ENCODE results near the gene LHPP.
A peak's percentile ranks its signal among the peaks of the same experiment; 100 is the strongest.

Gene LHPP, protein sequence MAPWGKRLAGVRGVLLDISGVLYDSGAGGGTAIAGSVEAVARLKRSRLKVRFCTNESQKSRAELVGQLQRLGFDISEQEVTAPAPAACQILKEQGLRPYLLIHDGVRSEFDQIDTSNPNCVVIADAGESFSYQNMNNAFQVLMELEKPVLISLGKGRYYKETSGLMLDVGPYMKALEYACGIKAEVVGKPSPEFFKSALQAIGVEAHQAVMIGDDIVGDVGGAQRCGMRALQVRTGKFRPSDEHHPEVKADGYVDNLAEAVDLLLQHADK

DNA sequence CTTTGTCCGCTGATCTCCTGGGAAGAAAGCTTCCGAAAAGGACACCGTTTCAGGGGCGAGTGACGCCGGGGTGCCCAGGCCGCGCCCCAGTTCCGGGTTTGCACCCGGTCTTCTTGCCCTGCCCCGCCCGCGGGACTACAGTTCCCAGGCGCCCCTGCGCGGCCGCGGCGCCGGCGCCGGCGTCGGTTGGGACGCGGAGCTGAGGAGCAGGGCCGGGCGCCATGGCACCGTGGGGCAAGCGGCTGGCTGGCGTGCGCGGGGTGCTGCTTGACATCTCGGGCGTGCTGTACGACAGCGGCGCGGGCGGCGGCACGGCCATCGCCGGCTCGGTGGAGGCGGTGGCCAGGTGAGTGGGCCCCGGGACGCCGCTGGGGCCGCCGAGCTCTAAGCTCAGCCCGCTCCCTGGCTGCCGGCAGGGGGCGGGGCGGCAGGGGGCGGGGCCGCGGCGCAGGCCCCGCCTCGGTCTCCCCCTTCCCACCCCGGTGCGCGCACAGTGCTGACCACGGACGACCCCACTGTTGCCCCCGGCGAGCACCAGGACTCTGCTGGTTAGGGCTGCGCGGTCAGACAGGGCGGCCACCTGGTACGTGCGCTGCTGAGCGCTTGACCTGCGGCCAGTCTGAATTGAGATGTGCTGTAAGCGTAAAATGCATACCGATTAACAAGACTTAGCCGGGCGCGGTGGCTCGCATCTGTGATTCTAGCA is at the start of gene LHPP:
LHPP (plus strand) TSS at position 182 of the 706 bp plus-strand sequence; CDS start at position 222, 40 bp downstream.
- Histone ChIP-seq H3K27me3 (ENCODE audit: insufficient read depth, low read length) (0 out of 2 replicates have a peak, but pooled peaks cover 6% of the 10 kb centered on the region), H3K9ac (ENCODE audit: low read depth, low read length) (peak within 1 kb of the TSS; percentile 58; the same call in 1 of the 2 replicates), H3K27ac (ENCODE audit: low read length) (no peak within 1 kb of the TSS), H3K36me3 (ENCODE audit: insufficient read depth, low read depth, low read length) (no peaks in the 10 kb centered on the region), H3K4me3 (ENCODE audit: low read length) (peak within 1 kb of the TSS; percentile 71), H3K4me1 (ENCODE audit: insufficient read depth, low read length) (peaks cover 22% of the 10 kb centered on the region), H3K9me3 (ENCODE audit: insufficient read depth, low read depth, low read length) (no peaks in the 10 kb centered on the region)

- no peaks in the 10 kb centered on the region for H3K9me3 ChIP-seq (ENCODE audit: insufficient read depth, low read depth, low read length)
- H3K4me3 ChIP-seq (ENCODE audit: low read length) = no peak overlapping the region
- H3K27ac ChIP-seq (ENCODE audit: low read length) = no peak overlapping the region
- no peak overlapping the region for H3K9ac ChIP-seq (ENCODE audit: low read depth, low read length)
- peaks cover 8% of the 10 kb centered on the region for H3K36me3 ChIP-seq (ENCODE audit: insufficient read depth, low read depth, low read length)
- peaks cover 5% of the 10 kb centered on the region; the same call in 1 of the 2 replicates for H3K27me3 ChIP-seq (ENCODE audit: insufficient read depth, low read length)
- H3K4me1 ChIP-seq (ENCODE audit: insufficient read depth, low read length) = no peaks in the 10 kb centered on the region
Measured at GRCh38 chr10:124414076-124414475, 47.5 kb upstream of the LHPP start.

DNA sequence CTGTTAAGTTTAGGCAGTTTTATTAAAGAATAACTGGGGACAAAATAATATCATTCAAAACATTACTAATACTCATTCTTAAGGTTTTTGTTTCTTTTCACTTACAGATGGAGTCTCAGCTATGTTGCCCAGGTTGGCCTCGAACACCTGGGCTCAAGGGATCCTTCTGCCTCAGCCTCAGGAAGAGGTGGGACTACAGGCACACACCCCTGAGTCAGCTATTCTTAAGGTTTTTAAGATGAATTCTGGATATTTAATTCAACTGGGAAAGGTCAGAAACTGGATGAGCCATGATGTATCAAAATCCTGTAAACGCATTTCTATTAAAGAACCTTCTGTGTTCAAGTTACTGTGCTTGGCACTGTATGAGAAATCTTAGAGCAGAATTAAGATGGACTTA is 46.4 kb upstream of the LHPP start:
- Histone ChIP-seq H3K9ac (ENCODE audit: low read depth, low read length) (no peak overlapping the region), H3K27ac (ENCODE audit: low read length) (no peak overlapping the region), H3K36me3 (ENCODE audit: insufficient read depth, low read depth, low read length) (peaks cover 7% of the 10 kb centered on the region), H3K4me3 (ENCODE audit: low read length) (no peak overlapping the region), H3K4me1 (ENCODE audit: insufficient read depth, low read length) (no peaks in the 10 kb centered on the region; the same call in 1 of the 2 replicates), H3K27me3 (ENCODE audit: insufficient read depth, low read length) (peaks cover 14% of the 10 kb centered on the region), H3K9me3 (ENCODE audit: insufficient read depth, low read depth, low read length) (no peaks in the 10 kb centered on the region)

- H3K9me3 ChIP-seq (ENCODE audit: insufficient read depth, low read depth, low read length) = no peaks in the 10 kb centered on the region
- no peak overlapping the region for H3K4me3 ChIP-seq (ENCODE audit: low read length)
- H3K27ac ChIP-seq (ENCODE audit: low read length) = no peak overlapping the region
- H3K4me1 ChIP-seq (ENCODE audit: insufficient read depth, low read length) = no peaks in the 10 kb centered on the region; the same call in 1 of the 2 replicates
- H3K27me3 ChIP-seq (ENCODE audit: insufficient read depth, low read length) = peaks cover 25% of the 10 kb centered on the region
- no peak overlapping the region for H3K9ac ChIP-seq (ENCODE audit: low read depth, low read length)
- no peaks in the 10 kb centered on the region for H3K36me3 ChIP-seq (ENCODE audit: insufficient read depth, low read depth, low read length)
Measured at GRCh38 chr10:124416733-124417132, 44.9 kb upstream of the LHPP start.

DNA sequence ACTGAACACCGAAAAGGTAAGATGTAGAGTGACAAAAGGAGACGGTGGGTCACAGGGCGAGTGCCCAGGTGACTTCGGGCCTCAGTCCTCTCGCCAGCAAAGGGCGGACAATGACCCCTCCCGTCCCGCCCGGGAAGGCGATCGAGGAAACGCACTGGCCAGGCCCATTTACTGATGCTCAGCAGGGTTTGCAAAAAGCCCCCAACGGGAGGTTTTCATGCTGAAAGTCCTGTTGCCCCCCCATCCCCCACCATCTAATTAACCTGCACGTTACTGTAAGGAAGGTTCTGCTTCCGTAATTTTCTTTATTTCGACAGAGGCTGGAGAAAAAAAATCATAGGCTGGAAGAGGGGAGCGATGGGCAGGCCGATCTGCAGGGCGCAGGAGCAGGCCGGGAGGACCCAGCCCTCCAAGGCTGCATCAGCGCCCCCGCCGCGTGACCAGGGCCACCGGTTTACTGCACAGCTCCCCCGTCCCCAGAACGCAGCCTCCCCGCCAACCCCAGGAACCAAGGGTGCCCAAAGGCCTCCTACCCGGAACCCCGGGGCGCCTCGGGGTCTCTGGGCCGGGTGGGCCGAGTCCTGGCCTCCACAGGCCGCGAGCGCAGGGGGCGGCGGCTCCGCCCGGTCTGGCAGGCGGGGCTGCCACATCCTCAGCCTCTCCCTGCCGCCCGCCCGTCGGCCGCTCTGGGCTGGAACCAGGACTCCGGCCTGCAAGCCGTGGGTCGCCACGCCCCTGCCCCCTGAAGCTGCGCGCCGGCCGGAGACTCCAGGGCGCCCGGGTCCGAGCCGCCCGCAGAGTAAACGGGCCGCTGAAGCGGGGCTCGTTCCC is 43.5 kb upstream of the LHPP start:
- Histone ChIP-seq H3K27ac (ENCODE audit: low read length) (no peak overlapping the region), H3K4me1 (ENCODE audit: insufficient read depth, low read length) (no peaks in the 10 kb centered on the region; the same call in 1 of the 2 replicates), H3K9ac (ENCODE audit: low read depth, low read length) (peak overlapping the region; percentile 63; the same call in 1 of the 2 replicates), H3K9me3 (ENCODE audit: insufficient read depth, low read depth, low read length) (no peaks in the 10 kb centered on the region), H3K36me3 (ENCODE audit: insufficient read depth, low read depth, low read length) (no peaks in the 10 kb centered on the region), H3K27me3 (ENCODE audit: insufficient read depth, low read length) (peaks cover 25% of the 10 kb centered on the region), H3K4me3 (ENCODE audit: low read length) (peak overlapping the region; percentile 71)

DNA sequence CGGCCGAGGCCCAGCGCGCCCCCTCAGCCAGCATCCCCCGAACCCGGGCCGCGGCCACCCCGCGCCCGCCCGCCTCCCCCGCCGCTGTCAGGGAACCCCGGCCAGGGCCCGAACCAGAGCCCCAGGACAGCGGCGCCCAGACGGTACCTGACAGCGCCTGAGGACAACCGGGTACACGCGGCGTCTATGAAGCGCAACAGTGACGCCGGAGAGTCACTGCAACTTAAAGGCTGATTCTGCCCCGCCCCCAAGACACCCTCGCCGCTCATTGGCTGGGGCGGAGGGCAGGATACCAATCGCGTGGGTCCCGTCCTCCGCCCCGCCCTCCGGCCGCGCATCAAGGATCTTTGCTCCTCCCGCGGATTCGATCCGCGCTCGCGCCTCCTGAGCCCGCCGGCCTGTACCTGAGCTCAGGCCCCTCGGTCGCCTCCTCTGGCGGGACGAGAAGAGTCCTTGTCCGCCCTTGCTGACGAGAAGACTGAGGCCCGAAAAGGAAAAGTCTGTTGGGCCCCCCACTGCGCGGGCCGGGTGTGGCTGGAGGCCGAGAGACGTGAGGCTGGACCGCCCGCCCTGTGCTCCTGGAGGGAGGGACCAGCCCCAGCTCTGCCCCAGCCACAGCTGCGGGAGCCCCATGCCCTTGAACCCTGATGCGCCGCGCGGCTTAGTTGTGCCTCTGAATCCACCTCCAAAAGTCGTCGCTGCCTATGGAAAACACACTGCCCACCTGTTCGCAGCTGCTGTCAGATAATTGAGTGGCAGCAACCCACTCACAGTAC is 42.7 kb upstream of the LHPP start, which contains the start of gene OAT:
OAT (minus strand) TSS at position 198 of the 776 bp plus-strand sequence. CDS start 6,752 bp downstream, outside the sequence.
- H3K4me3 ChIP-seq (ENCODE audit: low read length) = peak within 1 kb of the TSS; percentile 71
- H3K4me1 ChIP-seq (ENCODE audit: insufficient read depth, low read length) = no peaks in the 10 kb centered on the region; the same call in 1 of the 2 replicates
- no peak within 1 kb of the TSS for H3K27ac ChIP-seq (ENCODE audit: low read length)
- H3K9ac ChIP-seq (ENCODE audit: low read depth, low read length) = peak within 1 kb of the TSS; percentile 63; the same call in 1 of the 2 replicates
- no peaks in the 10 kb centered on the region for H3K9me3 ChIP-seq (ENCODE audit: insufficient read depth, low read depth, low read length)
- H3K36me3 ChIP-seq (ENCODE audit: insufficient read depth, low read depth, low read length) = no peaks in the 10 kb centered on the region
- H3K27me3 ChIP-seq (ENCODE audit: insufficient read depth, low read length) = peaks cover 25% of the 10 kb centered on the region

- peaks cover 25% of the 10 kb centered on the region for H3K27me3 ChIP-seq (ENCODE audit: insufficient read depth, low read length)
- H3K9me3 ChIP-seq (ENCODE audit: insufficient read depth, low read depth, low read length) = no peaks in the 10 kb centered on the region
- no peak overlapping the region for H3K27ac ChIP-seq (ENCODE audit: low read length)
- H3K36me3 ChIP-seq (ENCODE audit: insufficient read depth, low read depth, low read length) = no peaks in the 10 kb centered on the region
- H3K4me1 ChIP-seq (ENCODE audit: insufficient read depth, low read length) = no peaks in the 10 kb centered on the region; the same call in 1 of the 2 replicates
- H3K4me3 ChIP-seq (ENCODE audit: low read length) = peak overlapping the region; percentile 71; the same call in 1 of the 2 replicates
- peak overlapping the region; percentile 20; the same call in 1 of the 2 replicates for H3K9ac ChIP-seq (ENCODE audit: low read depth, low read length)
Measured at GRCh38 chr10:124419635-124420034, 42.0 kb upstream of the LHPP start.

DNA sequence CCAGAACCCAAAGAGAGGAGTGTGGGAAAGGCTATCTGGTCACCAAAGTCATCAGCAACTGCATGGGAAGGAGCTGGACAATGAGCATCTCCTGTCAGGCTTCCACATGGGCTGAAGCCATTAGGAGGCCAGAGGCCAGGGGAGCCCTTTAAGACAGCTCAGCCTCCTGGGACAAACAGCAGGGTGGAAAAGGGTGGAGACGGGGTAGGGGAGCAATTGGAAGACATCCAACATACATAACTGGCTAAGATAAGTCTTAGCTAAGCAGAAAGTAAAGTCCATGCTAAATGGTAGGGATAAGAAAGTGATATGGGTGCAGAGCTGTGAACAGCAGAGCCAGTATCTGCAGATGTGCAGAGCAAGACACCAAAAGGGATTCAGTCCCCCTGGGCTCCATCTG is 41.4 kb upstream of the LHPP start:
- Histone ChIP-seq H3K27me3 (ENCODE audit: insufficient read depth, low read length) (peaks cover 25% of the 10 kb centered on the region), H3K27ac (ENCODE audit: low read length) (no peak overlapping the region), H3K9ac (ENCODE audit: low read depth, low read length) (no peak overlapping the region), H3K4me1 (ENCODE audit: insufficient read depth, low read length) (no peaks in the 10 kb centered on the region; the same call in 1 of the 2 replicates), H3K4me3 (ENCODE audit: low read length) (no peak overlapping the region), H3K9me3 (ENCODE audit: insufficient read depth, low read depth, low read length) (no peaks in the 10 kb centered on the region), H3K36me3 (ENCODE audit: insufficient read depth, low read depth, low read length) (no peaks in the 10 kb centered on the region)

DNA sequence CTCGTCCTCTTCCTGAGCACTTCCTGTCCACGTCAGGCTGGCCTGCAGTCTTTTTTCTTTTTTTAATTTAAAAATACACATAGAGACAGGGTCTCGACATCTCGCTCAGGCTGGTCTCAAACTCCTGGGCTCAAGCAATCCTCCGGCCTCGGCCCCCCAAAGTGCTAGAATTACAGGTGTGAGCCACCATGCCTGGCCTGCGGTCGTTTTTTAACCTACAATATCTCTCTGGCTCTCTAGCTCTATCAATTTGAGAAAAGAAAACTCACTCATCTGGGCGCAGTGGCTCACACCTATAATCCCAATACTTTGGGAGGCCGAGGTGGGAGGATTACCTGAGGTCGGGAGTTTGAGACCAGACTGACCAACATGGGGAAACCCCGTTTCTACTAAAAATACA is 38.9 kb upstream of the LHPP start:
- Histone ChIP-seq H3K36me3 (ENCODE audit: insufficient read depth, low read depth, low read length) (no peaks in the 10 kb centered on the region), H3K4me1 (ENCODE audit: insufficient read depth, low read length) (no peaks in the 10 kb centered on the region; the same call in 1 of the 2 replicates), H3K9ac (ENCODE audit: low read depth, low read length) (no peak overlapping the region), H3K27ac (ENCODE audit: low read length) (no peak overlapping the region), H3K27me3 (ENCODE audit: insufficient read depth, low read length) (peaks cover 20% of the 10 kb centered on the region), H3K4me3 (ENCODE audit: low read length) (no peak overlapping the region), H3K9me3 (ENCODE audit: insufficient read depth, low read depth, low read length) (no peaks in the 10 kb centered on the region)

- H3K36me3 ChIP-seq (ENCODE audit: insufficient read depth, low read depth, low read length) = no peaks in the 10 kb centered on the region
- no peak overlapping the region for H3K27ac ChIP-seq (ENCODE audit: low read length)
- H3K4me3 ChIP-seq (ENCODE audit: low read length) = no peak overlapping the region
- H3K9me3 ChIP-seq (ENCODE audit: insufficient read depth, low read depth, low read length) = no peaks in the 10 kb centered on the region
- H3K4me1 ChIP-seq (ENCODE audit: insufficient read depth, low read length) = no peaks in the 10 kb centered on the region; the same call in 1 of the 2 replicates
- no peak overlapping the region for H3K9ac ChIP-seq (ENCODE audit: low read depth, low read length)
- peaks cover 20% of the 10 kb centered on the region for H3K27me3 ChIP-seq (ENCODE audit: insufficient read depth, low read length)
Measured at GRCh38 chr10:124423813-124424212, 37.8 kb upstream of the LHPP start.

All from iPS-20b (cell line).